ENCODE measurements around the gene SUSD6.

DNA sequence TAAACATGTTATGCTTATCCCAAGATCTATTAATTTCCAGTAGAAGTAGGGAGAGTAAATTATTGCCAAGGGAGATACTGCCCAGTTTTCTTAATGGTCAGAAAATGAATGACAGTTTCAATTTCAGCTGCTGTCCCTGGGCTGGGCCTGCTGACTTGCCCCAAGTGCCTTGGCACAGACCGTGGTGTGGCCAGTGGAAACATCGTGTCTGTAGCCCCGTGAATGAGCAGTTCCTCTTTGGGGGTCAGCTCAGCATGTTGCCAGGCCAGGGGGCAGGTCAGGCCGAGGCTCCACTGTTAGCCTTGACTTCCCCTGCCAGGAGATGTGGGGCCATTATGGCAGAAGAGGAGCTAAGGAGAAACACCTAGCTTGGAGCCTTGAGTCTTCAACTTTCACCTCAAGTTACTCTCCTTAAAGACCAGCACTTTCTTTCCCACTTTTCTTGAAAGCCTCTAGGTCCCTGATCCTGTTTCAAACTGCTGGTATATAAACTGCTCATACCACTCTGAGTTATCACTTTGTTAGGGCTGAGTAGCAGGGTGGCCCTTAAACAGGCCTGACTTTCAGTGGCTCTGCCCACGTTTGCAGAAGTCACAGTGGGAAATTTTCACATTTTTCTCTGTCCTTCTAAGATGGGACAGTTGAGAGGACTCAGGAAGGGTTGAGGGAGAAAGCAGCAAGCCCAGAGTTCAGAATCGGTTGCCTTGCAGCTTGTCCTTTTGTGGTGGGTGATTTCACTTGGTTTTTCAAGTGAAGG lies 73.2 kb downstream of the SUSD6 start:
- TF ChIP-seq POLR2A (IDR thresholded peaks at IDR 0.05; ENCODE audit: low read depth, low read length) (no peak), POLR2AphosphoS5 (IDR thresholded peaks at IDR 0.05; ENCODE audit: low read depth, low read length) (no peak)
